Testis (tissue), 3 donors: ENCODE data around the gene KLRC3. TPM values are rescaled to one million over a fixed set of nuclear protein-coding genes. Genes with fewer than 3 reads are reported as not detected.

ENCODE experiments used
- DNase-seq: peaks from one replicate; pipeline ENCODE4 v3.0.0-alpha.2; 2019
- H3K27ac ChIP-seq, 2 donors: fragments of 200-600 bp; sonication (generic); one replicate each; pipeline ENCODE4 v1.5.1; 2019
- H3K27me3 ChIP-seq: fragments of 200-600 bp; sonication (generic); one replicate; pipeline ENCODE4 v1.5.1; 2019
- H3K36me3 ChIP-seq: fragments of 200-600 bp; sonication (generic); one replicate; pipeline ENCODE4 v1.5.1; 2017; ENCODE audit warnings: low read depth; ENCODE audit errors: missing control alignments
- H3K4me1 ChIP-seq: fragments of 200-600 bp; sonication (generic); one replicate; pipeline ENCODE4 v1.5.1; 2019
- H3K4me3 ChIP-seq, 2 donors: fragments of 200-600 bp; sonication (generic); one replicate each; pipeline ENCODE4 v1.5.1; 2017 to 2019
- H3K9me3 ChIP-seq: fragments of 200-600 bp; sonication (generic); one replicate; pipeline ENCODE4 v1.5.1; 2017
- CTCF ChIP-seq, 3 experiments: fragments of 450-650 bp in 2 of 3; fragments of 200-600 bp in 1 of 3; sonication (generic) in 1 of 3; IDR thresholded peaks; one replicate each; pipeline ENCODE4 v1.5.1; 2016 to 2019; ENCODE audit warnings: antibody characterized with exemption in 3 of 3, mild to moderate bottlenecking in 2 of 3, moderate library complexity in 1 of 3
- POLR2A ChIP-seq: fragments of 450-650 bp; IDR thresholded peaks from one replicate; pipeline ENCODE4 v1.6.1; 2017; ENCODE audit warnings: antibody characterized with exemption, mild to moderate bottlenecking, moderate library complexity
- WGBS, 2 donors: methylation state at CpG; one replicate each; pipeline ENCODE4 v1.1.5; 2018; 5-methylcytosine and 5-hydroxymethylcytosine counted together
- intact Hi-C: fragments of 100-400 bp; cut with DNase I; formaldehyde crosslinking; loops from one replicate; pipeline ENCODE4 v1.15.1; 2023; ENCODE audit warnings: low total_unique reads
- polyA plus RNA-seq: library from polyadenylated mRNA; stranded (reverse); fragments of 350-450 nt; fragmentation: Illumina TruSeq; extraction: RNeasy Lipid Tissue Mini Kit (QIAGEN cat#74804); gene quantifications from one replicate; pipeline ENCODE4 v1.2.3, GENCODE V29; 2014; ENCODE audit warnings: low read depth, low replicate concordance; ENCODE audit not compliant: insufficient read depth
- total RNA-seq, 2 donors: library from RNA; depleted of rRNA; stranded (reverse); fragments of >200 nt; gene quantifications; one replicate each; pipeline ENCODE4 v1.2.3, GENCODE V29; 2016

Gene KLRC3
- total and polyA plus RNA-seq, 3 donors from 2014 or later = 1.3 TPM; not detected in 2

DNA sequence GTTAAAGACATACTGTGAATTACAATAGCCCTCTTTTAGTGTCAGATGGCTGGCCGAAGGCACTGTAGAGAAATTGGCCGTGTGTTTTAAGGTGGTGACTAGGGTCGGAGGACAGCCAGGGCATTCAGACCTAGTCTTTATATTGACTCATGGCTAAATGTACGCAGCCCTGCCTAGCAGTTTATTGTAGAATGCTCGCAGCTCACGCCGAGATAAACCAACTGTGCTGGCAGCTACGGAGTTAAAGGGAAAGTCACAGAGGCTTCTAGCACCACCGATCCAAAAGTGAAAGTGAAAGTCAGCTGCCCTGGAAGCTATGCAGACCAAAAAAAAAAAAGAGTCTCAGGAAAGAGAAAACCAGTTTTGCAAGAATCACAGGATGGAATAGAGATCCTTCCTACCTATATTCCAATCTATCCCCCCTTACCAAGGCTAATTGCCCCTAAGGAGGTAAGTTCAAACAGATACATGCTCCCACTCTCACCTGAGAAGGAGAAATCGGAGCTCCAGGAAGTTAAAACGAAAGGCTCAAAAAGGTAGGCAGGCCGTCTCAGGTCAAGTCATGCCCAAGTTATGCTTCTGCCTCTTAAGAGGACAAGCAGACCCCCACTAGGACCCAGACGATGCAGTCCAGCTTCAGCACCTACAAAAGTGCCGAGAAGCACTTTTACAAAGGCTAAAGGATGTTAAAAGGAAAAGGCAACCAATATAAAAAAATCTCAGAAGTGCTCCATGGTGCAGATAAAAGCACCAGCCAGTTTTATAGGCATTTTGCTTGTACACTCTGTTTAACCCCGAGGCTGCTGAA is 55.4 kb downstream of the KLRC3 start:
- WGBS, 2 donors = 2 to 7% methylated on average over 15 of the region's 15 CpGs
- no peaks in the 10 kb centered on the region for H3K9me3 ChIP-seq
- H3K4me3 ChIP-seq = peak overlapping the region; percentile 70 to 71
- H3K36me3 ChIP-seq = no peaks in the 10 kb centered on the region
- H3K27ac ChIP-seq = peak overlapping the region; percentile 93 to 99
- TF ChIP-seq CTCF (IDR thresholded peaks at IDR 0.05) (no peak), POLR2A (no peak)
- no peaks in the 10 kb centered on the region for H3K27me3 ChIP-seq
- intact Hi-C loops = no loop called here
- peak; percentile 79 for DNase-seq
- H3K4me1 ChIP-seq = peaks cover 23% of the 10 kb centered on the region

- peaks cover 23% of the 10 kb centered on the region for H3K4me1 ChIP-seq
- DNase-seq = peak; percentile 62
- H3K27me3 ChIP-seq = no peaks in the 10 kb centered on the region
- TF ChIP-seq POLR2A (no peak), CTCF (IDR thresholded peaks at IDR 0.05) (no peak)
- no peaks in the 10 kb centered on the region for H3K9me3 ChIP-seq
- peak overlapping the region; percentile 70 to 71 for H3K4me3 ChIP-seq
- no peaks in the 10 kb centered on the region for H3K36me3 ChIP-seq
- WGBS, 2 donors = 6 to 8% methylated on average over 13 to 19 of the region's 19 CpGs
- intact Hi-C loops = no loop called here
- peak overlapping the region; percentile 93 to 99 for H3K27ac ChIP-seq
Observed at GRCh38 chr12:10363914-10364814, 56.2 kb downstream of the KLRC3 start.

DNA sequence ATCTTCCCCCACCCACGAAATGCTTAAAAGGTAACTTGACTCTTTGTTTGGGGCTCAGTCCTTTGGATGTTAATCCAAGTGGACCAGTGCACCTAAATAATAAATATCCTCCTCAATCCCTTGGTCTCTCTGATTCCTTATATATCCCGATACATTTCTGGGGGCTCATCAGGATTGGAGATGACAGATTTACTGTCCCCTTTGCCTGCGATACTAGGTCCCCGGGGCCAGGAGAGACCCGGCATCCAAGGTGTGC is 56.8 kb downstream of the KLRC3 start:
- Histone ChIP-seq H3K4me1 (peaks cover 23% of the 10 kb centered on the region), H3K4me3 (peak overlapping the region; percentile 70 to 71), H3K27ac (peak overlapping the region; percentile 93 to 99), H3K9me3 (no peaks in the 10 kb centered on the region), H3K36me3 (no peaks in the 10 kb centered on the region), H3K27me3 (no peaks in the 10 kb centered on the region)
- TF ChIP-seq POLR2A (no peak), CTCF (IDR thresholded peaks at IDR 0.05) (no peak)
- no peak for DNase-seq
- intact Hi-C loops = no loop called here
- WGBS, 2 donors = 29 to 30% methylated on average over 5 of the region's 5 CpGs

DNA sequence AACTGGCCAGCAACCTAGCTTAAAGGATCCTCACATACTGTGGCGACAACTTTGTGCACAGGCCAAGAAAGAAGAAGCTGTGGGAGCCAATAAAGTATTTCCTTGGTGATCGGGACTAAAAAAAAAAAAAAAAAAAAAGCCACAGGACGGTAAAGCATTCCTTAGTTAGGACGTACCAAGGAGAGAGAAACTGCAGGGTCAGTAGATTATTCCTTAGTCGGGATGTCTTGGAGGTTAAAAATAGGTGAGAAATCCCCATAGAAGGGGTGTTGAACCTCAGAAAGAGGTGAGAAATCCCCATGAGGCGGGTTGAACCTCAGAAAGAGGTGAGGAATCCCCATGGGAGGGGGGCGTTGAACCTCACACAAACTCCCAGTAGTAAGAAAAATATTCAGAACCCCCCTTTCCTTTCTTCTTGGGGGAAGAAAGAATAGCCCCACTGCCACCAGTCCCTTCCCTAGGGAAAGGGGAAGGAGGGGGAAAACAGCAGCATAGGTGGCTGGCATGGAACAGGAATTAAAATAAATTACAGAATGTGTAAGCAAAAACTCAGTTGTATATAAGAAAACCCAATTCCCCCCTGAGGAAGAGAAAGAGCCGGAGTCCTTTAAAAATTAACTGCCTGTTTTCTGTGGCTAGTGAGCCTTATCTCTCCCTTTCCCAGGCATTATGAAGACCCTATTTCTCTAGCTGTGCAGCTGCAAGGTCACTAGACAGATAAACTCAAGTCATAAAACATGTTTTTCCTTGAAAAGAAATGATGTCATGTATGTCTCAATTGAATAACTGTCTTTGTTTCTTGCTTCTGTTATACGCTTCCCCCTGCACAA is 57.4 kb downstream of the KLRC3 start:
- Histone ChIP-seq H3K4me1 (peaks cover 23% of the 10 kb centered on the region), H3K9me3 (no peaks in the 10 kb centered on the region), H3K4me3 (peak overlapping the region; percentile 70 to 71), H3K27me3 (no peaks in the 10 kb centered on the region), H3K36me3 (no peaks in the 10 kb centered on the region), H3K27ac (peak overlapping the region; percentile 93 to 99)
- intact Hi-C loops = no loop called here
- TF ChIP-seq POLR2A = no peak
- WGBS, 2 donors = 31 to 41% methylated on average over 9 of the region's 9 CpGs
- DNase-seq = peak; percentile 22

- Histone ChIP-seq H3K36me3 (no peaks in the 10 kb centered on the region), H3K4me1 (peaks cover 23% of the 10 kb centered on the region), H3K27ac (peak overlapping the region; percentile 93 to 99), H3K27me3 (no peaks in the 10 kb centered on the region), H3K4me3 (no peak overlapping the region), H3K9me3 (no peaks in the 10 kb centered on the region)
- TF ChIP-seq POLR2A = no peak
- no peak for TF ChIP-seq CTCF (IDR thresholded peaks at IDR 0.05)
- intact Hi-C loops = no loop called here
- DNase-seq = no peak
- 53 to 64% methylated on average over 3 of the region's 3 CpGs for WGBS, 2 donors
Observed at GRCh38 chr12:10362325-10362724, 58.1 kb downstream of the KLRC3 start.
